Non-pigmented ciliary epithelial cell (primary cell): ENCODE data around the gene PLEKHO1.
A peak's percentile ranks its signal among the peaks of the same experiment; 100 is the strongest.
"Not testable (repeated sequence)": the region's sequence is repeated elsewhere in the genome, so short reads cannot be mapped to it uniquely, and the experiment has no call there.

Source experiments
- DNase-seq: peaks from one replicate; pipeline ENCODE4 v3.0.0-alpha.2; 2010; ENCODE audit warnings: low read depth

PLEKHO1 gene

GRCh38 chr1:150173141-150173585 is 23.4 kb downstream of the PLEKHO1 start:
- no peak for DNase-seq

DNA sequence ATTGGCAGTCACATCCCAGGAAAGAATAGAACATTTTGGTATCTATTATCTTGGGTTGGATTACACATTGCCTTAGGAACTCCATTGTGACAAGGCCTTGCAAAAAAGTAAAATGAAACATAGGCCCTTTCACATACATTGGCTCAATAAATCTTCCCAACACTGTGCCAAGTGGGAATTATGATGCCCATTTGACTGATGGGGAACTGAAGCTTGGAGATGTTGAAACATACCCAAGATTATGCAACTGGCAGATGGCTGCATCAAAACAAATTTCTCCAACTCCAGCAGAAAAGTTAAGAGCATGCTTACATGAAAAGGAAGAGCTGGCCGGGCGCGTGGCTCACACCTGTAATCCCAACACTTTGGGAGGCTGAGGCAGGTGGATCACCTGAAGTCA is 26.9 kb downstream of the PLEKHO1 start:
- no peak for DNase-seq

DNA sequence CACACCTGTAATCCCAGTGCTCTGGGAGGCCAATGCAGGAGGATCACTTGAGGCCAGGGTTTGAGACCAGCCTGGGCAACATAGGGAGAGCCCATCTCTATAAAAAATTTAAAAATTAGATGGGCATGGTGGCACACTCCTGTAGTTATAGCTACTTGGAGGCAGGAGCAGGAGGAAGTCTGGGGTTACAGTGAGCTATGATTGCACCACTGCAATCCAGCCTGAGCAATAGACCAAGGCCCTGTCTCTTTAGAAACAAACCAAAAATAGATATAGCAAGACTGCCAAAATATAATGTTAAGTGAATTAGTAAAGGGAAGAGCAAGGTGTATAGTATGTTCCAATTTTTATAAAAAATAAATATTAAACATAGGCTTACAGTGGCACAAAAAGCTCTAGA is 28.8 kb downstream of the PLEKHO1 start:
- DNase-seq, result no peak

- DNase-seq, result no peak
These were observed 30.2 kb downstream of the PLEKHO1 start for GRCh38 chr1:150179867-150180266.

- no peak for DNase-seq
These were observed 30.8 kb downstream of the PLEKHO1 start for GRCh38 chr1:150180474-150180873.

DNA sequence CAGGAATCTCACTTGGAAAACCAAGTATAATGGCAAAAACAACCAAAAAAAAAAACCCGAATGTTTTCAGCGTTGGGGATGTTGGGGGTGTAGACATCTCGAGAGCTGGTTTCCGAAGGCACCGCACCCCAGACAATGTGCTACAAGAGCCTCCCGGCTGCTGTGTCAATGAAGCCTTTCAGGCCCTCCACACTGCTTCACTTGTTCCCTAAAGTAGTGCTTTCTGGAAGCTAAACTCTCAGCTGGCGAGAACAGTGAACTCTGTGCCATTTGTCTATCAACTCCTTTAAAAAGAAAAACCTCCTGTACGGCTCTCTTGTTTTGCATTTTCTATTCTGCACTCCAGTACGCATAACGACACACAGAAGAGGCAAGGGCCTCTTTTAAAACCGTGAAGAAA is 32.5 kb downstream of the PLEKHO1 start:
- no peak for DNase-seq

- no peak for DNase-seq
These were observed 33.3 kb downstream of the PLEKHO1 start for GRCh38 chr1:150183061-150183460.

GRCh38 chr1:150185481-150185880 is 35.8 kb downstream of the PLEKHO1 start:
- DNase-seq, result no peak

GRCh38 chr1:150186438-150186788 is 36.7 kb downstream of the PLEKHO1 start:
- DNase-seq, result not testable (repeated sequence)

DNA sequence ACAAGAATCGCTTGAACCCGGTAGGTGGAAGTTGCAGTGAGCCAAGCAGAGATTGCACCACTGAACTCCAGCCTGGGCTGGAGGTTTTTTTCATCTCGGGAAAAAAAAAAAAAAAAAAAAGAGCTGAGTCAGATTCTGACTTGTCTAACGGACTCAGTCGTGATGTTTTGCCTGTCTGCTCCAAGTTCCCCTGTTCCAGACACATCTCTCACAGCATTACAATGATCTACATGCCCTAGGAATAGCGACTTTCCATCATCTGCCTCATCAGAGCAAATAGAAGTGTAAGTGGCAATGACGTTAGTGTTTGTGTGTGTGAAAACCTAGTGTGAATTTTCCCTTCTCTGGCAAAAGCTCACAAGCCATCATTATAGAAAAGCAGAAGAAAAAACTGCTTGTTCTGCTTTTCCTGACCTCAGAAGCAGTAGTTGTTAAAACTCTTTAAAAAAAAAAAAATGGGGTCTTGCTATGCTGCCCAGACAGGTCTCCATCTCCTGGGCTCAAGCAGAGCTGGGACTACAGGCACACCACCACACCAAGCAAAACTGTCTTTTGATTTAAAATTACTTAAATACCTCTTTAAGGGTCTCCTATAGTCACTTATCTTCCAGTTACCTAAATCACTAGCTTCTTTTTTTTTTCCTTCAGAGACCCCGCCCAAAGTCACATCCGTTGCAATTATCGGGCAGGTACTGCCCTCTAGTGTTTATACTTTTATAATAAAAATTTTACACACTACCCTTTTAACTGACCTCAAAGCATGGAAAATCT is 37.3 kb downstream of the PLEKHO1 start:
- DNase-seq, result no peak

GRCh38 chr1:150187560-150187931 is 37.8 kb downstream of the PLEKHO1 start:
- DNase-seq, result no peak

DNA sequence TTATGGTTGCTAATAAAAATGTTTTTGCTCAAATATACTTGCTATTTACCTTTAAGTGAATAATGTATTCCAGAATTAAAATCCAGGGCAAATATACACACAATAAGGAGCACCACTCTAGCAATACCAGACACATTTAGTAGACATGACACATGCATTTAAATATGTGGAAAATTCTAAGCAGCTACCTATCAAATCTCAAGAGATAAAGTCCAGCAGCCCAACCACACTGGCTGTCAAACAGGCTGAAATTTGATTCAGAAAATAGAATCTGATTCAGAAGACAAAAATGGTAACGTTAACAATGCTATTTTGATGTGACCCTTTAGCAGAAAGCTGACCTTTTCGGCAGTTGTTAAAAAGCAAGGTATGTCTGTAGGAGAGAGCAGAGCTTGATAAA is 42.3 kb downstream of the PLEKHO1 start:
- peak; percentile 75 for DNase-seq

DNA sequence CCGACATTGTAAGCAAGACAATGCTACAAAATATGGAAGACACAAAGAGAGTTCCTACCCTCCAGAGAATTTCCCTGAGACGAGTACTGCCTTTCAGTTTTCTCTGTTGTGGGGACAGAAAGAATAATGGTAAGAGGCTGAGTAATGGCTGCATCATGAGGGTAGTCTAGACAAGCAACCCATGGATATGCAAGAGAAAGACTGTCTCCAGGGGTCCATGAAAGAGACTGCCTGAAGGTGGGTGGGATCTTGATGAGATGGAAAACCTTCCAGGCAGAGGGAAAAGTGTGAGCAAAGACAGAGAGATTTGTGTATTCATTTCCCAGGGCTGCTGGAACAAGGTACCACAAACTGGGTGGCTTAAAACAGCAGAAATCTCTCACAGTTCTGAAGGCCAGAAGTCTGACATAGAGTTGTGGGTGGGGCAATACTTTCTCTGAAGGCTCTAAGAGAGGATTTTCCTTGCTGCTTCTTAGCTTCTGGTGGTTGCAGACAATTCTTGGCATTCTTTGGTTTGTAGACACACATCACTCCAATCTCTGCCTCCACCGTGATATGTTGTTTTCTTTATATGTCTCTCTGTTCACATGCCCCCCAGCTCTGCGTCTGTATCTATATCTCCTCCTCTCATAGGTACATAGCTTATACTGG is 44.8 kb downstream of the PLEKHO1 start:
- DNase-seq, result peak; percentile 58

DNA sequence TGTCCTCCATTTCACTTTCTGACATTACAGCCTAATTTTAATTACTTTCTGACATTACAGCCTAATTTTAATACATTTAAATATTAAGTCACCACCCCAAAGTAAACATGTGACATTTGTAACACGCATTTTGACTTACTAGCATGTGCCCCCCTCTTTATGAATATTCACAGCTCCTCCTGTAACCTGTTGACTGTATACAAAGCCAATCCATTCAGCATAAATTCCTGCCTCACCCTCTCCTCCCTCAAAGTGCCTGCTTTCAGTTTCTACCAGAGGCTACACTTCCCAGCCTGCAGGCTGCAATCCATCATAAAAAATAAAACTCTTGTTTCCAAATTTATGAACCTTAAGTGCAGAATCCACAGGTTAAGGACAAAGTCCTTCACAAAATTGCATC is 46.7 kb downstream of the PLEKHO1 start:
- DNase-seq, result no peak

GRCh38 chr1:150207281-150207971 is 57.7 kb downstream of the PLEKHO1 start:
- DNase-seq, result no peak

DNA sequence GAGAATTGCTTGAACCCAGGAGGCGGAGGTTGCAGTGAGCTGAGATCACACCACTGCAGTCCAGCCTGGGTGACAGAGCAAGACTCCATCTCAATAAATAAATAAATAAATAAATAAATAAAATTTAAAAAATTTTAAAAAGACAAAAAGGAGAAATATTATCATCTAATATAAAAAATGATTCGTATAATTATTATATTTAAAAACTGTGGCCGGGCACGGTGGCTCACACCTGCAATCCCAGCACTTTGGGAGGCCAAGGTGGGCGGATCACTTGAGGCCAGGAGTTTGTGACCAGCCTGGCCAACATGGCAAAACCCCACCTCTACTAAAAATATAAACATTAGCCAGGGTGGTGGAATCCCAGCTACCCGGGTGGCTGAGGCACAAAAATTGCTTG is 58.7 kb downstream of the PLEKHO1 start:
- DNase-seq, result not testable (repeated sequence)
